GM12878 (cell line): ENCODE data around the gene POLA1. TPM values are rescaled to one million over a fixed set of nuclear protein-coding genes. Genes with fewer than 3 reads are reported as not detected.

ENCODE experiments used
- BACH1 ChIP-seq: fragments of 450-650 bp; IDR thresholded peaks from 2 replicates; pipeline ENCODE4 v1.6.1; 2017; ENCODE audit warnings: mild to moderate bottlenecking, borderline replicate concordance
- BCL11A ChIP-seq: IDR thresholded peaks from 2 replicates; pipeline ENCODE4 v1.6.1; 2011; ENCODE audit warnings: low read depth, low read length
- BMI1 ChIP-seq: fragments of 450-650 bp; IDR thresholded peaks from 2 replicates; pipeline ENCODE4 v1.6.1; 2016; ENCODE audit warnings: mild to moderate bottlenecking, moderate library complexity, borderline replicate concordance
- CEBPB ChIP-seq, 2 experiments: fragments of 150-350 bp in 1 of 2; IDR thresholded peaks; 2 replicates each; pipeline ENCODE4 v1.6.1; 2012 to 2014; ENCODE audit warnings: low read depth in 2 of 2, low read length in 2 of 2, borderline replicate concordance in 1 of 2, inconsistent platforms in 1 of 2
- EZH2 ChIP-seq: IDR thresholded peaks from 2 replicates; pipeline ENCODE4 v1.6.1; 2012; ENCODE audit warnings: low read depth, mild to moderate bottlenecking, control low read depth, inconsistent platforms, low read length, borderline replicate concordance; ENCODE audit not compliant: control insufficient read depth
- FOXK2 ChIP-seq: fragments of 450-650 bp; IDR thresholded peaks from 2 replicates; pipeline ENCODE4 v1.6.1; 2017; ENCODE audit warnings: mild to moderate bottlenecking, moderate library complexity
- FOXM1 ChIP-seq: IDR thresholded peaks from 2 replicates; pipeline ENCODE4 v1.6.1; 2012; ENCODE audit warnings: low read depth, mild to moderate bottlenecking, inconsistent platforms, low read length, moderate library complexity
- IKZF1 ChIP-seq: fragments of 450-650 bp; conservative IDR thresholded peaks from 2 replicates; pipeline ENCODE4 v1.6.1; 2017; ENCODE audit warnings: antibody characterized with exemption, mild to moderate bottlenecking
- JUND ChIP-seq: IDR thresholded peaks from 2 replicates; pipeline ENCODE4 v1.6.1; 2012; ENCODE audit warnings: low read depth, mild to moderate bottlenecking, low read length, improper control_type of control experiment, moderate library complexity
- LARP7 ChIP-seq: fragments of 450-650 bp; IDR thresholded peaks from 2 replicates; pipeline ENCODE4 v1.6.1; 2017; ENCODE audit warnings: mild to moderate bottlenecking
- MEF2A ChIP-seq: IDR thresholded peaks from 2 replicates; pipeline ENCODE4 v1.6.1; 2011; ENCODE audit warnings: low read depth, mild to moderate bottlenecking, low read length, moderate library complexity; ENCODE audit not compliant: insufficient read depth
- MXI1 ChIP-seq: fragments of 150-350 bp; IDR thresholded peaks from 2 replicates; pipeline ENCODE4 v1.6.1; 2011; ENCODE audit warnings: low read depth, mild to moderate bottlenecking, inconsistent platforms, low read length, improper control_type of control experiment
- MYB ChIP-seq: fragments of 150-350 bp; IDR thresholded peaks from 2 replicates; pipeline ENCODE4 v1.6.1; 2014; ENCODE audit warnings: mild to moderate bottlenecking, low read depth, low read length, borderline replicate concordance
- POU2F2 ChIP-seq: IDR thresholded peaks from 3 replicates; pipeline ENCODE4 v1.6.1; 2011; ENCODE audit warnings: low read depth, mild to moderate bottlenecking, low read length, borderline replicate concordance
- RFX5 ChIP-seq: IDR thresholded peaks from 2 replicates; pipeline ENCODE4 v1.6.1; 2011; ENCODE audit warnings: low read depth, low read length, improper control_type of control experiment
- SMAD1 ChIP-seq: fragments of 450-650 bp; IDR thresholded peaks from 2 replicates; pipeline ENCODE4 v1.6.1; 2018; ENCODE audit warnings: mild to moderate bottlenecking, low read depth; ENCODE audit not compliant: partially characterized antibody
- SPI1 ChIP-seq: IDR thresholded peaks from 2 replicates; pipeline ENCODE4 v1.6.1; 2011; ENCODE audit warnings: low read depth, mild to moderate bottlenecking, low read length, moderate library complexity, borderline replicate concordance; ENCODE audit not compliant: insufficient read depth
- STAT1 ChIP-seq: fragments of 450-650 bp; conservative IDR thresholded peaks from 2 replicates; pipeline ENCODE4 v1.6.1; 2014; ENCODE audit warnings: antibody characterized with exemption, mild to moderate bottlenecking
- polyA plus RNA-seq, 11 experiments: library from polyadenylated mRNA; depleted of rRNA in 4 of 11; unstranded in 6 of 11; stranded (reverse) in 5 of 11; fragments of >200 nt; fragmentation: Nextera tagmentation in 4 of 11; fragmentation: Illumina TruSeq in 1 of 11; extraction: Ambion mirVana in 4 of 11; extraction: Trizol in 1 of 11; gene quantifications; 1 replicate in 1 of 11; 2 replicates in 10 of 11; pipeline versions ENCODE4 v1.2.1 to v1.2.3, GENCODE V29; 2011 to 2016; ENCODE audit warnings: inconsistent platforms in 2 of 11, missing spikeins in 2 of 11, low read depth in 1 of 11
- total RNA-seq, 4 experiments: library from RNA; depleted of rRNA in 3 of 4; stranded (reverse); fragments of >200 nt in 3 of 4; fragmentation: Illumina TruSeq in 1 of 4; extraction: Trizol in 1 of 4; gene quantifications; 2 replicates each; pipeline versions ENCODE4 v1.2.1 to v1.2.3, GENCODE V29; 2013 to 2021
- TF ChIP-seq, protein P1 (sequence below): IDR thresholded peaks from 2 replicates; pipeline ENCODE4 v1.6.1; 2011; ENCODE audit warnings: borderline replicate concordance, low read depth, mild to moderate bottlenecking, moderate library complexity, mixed read lengths, low read length; ENCODE audit not compliant: insufficient read depth; ENCODE audit errors: extremely low read length
- TF ChIP-seq, protein P2 (sequence below): fragments of 450-650 bp; IDR thresholded peaks from 2 replicates; pipeline ENCODE4 v1.6.1; 2017; ENCODE audit warnings: low read depth, mild to moderate bottlenecking, moderate library complexity
- TF ChIP-seq, protein P3 (sequence below): fragments of 450-650 bp; formaldehyde crosslinking; IDR thresholded peaks from 2 replicates; pipeline ENCODE4 v1.4.0; 2020; ENCODE audit warnings: mild to moderate bottlenecking, moderate library complexity
- TF ChIP-seq, protein P4 (sequence below): fragments of 450-650 bp; formaldehyde crosslinking; IDR thresholded peaks from 2 replicates; pipeline ENCODE4 v1.4.0; 2022; ENCODE audit warnings: mild to moderate bottlenecking, moderate library complexity

The POLA1 gene
- total and polyA plus RNA-seq, 10 of the 15 experiments (the other 5 are each of a cell fraction or from before 2014, with no cell fraction given) = 6.5 to 34.7 (median 24.8) TPM

DNA sequence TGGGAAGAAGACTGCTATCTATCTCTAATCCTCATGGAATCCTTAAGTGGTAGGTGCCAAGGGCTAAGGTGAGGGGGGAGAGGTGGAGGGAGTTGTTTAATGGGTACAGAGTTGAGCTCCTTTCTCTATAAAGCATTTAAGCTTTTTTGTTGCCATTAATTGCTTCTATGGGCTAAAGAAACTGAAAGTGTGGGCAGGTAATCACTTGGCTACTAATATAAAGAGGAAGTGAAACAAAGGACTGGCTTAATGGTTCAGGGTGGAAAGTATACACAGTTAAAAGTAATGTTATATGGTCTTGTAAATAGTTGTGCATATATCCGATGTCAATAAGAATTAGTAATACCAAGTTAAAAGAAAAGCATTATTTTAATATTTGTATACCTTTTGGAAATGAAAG is 83.9 kb downstream of the POLA1 start (continued):
- TF ChIP-seq SPI1 (peak; percentile 97), CEBPB (IDR thresholded peaks at IDR 0.05; ENCODE audit: borderline replicate concordance in 1 of 2, low read depth in 2 of 2, low read length in 2 of 2) (no peak), IKZF1 (no peak), BACH1 (peak; percentile 79; the same call in 1 of the 2 replicates), JUND (no peak), POU2F2 (no peak), FOXM1 (0 out of 2 replicates have a peak, but pooled peaks have one; percentile 18), MEF2A (no peak), LARP7 (no peak), BCL11A (peak; percentile 96), SMAD1 (no peak), FOXK2 (no peak), RFX5 (no peak), STAT1 (no peak), MXI1 (no peak), BMI1 (peak; percentile 68; the same call in 1 of the 2 replicates), MYB (no peak), EZH2 (no peak)
- TF ChIP-seq, protein P1, sequence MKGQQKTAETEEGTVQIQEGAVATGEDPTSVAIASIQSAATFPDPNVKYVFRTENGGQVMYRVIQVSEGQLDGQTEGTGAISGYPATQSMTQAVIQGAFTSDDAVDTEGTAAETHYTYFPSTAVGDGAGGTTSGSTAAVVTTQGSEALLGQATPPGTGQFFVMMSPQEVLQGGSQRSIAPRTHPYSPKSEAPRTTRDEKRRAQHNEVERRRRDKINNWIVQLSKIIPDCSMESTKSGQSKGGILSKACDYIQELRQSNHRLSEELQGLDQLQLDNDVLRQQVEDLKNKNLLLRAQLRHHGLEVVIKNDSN = no peak
- TF ChIP-seq, protein P2, sequence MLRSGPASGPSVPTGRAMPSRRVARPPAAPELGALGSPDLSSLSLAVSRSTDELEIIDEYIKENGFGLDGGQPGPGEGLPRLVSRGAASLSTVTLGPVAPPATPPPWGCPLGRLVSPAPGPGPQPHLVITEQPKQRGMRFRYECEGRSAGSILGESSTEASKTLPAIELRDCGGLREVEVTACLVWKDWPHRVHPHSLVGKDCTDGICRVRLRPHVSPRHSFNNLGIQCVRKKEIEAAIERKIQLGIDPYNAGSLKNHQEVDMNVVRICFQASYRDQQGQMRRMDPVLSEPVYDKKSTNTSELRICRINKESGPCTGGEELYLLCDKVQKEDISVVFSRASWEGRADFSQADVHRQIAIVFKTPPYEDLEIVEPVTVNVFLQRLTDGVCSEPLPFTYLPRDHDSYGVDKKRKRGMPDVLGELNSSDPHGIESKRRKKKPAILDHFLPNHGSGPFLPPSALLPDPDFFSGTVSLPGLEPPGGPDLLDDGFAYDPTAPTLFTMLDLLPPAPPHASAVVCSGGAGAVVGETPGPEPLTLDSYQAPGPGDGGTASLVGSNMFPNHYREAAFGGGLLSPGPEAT = peak; percentile 45; the same call in 1 of the 2 replicates
- TF ChIP-seq, protein P3, sequence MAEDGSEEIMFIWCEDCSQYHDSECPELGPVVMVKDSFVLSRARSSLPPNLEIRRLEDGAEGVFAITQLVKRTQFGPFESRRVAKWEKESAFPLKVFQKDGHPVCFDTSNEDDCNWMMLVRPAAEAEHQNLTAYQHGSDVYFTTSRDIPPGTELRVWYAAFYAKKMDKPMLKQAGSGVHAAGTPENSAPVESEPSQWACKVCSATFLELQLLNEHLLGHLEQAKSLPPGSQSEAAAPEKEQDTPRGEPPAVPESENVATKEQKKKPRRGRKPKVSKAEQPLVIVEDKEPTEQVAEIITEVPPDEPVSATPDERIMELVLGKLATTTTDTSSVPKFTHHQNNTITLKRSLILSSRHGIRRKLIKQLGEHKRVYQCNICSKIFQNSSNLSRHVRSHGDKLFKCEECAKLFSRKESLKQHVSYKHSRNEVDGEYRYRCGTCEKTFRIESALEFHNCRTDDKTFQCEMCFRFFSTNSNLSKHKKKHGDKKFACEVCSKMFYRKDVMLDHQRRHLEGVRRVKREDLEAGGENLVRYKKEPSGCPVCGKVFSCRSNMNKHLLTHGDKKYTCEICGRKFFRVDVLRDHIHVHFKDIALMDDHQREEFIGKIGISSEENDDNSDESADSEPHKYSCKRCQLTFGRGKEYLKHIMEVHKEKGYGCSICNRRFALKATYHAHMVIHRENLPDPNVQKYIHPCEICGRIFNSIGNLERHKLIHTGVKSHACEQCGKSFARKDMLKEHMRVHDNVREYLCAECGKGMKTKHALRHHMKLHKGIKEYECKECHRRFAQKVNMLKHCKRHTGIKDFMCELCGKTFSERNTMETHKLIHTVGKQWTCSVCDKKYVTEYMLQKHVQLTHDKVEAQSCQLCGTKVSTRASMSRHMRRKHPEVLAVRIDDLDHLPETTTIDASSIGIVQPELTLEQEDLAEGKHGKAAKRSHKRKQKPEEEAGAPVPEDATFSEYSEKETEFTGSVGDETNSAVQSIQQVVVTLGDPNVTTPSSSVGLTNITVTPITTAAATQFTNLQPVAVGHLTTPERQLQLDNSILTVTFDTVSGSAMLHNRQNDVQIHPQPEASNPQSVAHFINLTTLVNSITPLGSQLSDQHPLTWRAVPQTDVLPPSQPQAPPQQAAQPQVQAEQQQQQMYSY (CRISPR knock-in tag) = no peak
- TF ChIP-seq, protein P4, sequence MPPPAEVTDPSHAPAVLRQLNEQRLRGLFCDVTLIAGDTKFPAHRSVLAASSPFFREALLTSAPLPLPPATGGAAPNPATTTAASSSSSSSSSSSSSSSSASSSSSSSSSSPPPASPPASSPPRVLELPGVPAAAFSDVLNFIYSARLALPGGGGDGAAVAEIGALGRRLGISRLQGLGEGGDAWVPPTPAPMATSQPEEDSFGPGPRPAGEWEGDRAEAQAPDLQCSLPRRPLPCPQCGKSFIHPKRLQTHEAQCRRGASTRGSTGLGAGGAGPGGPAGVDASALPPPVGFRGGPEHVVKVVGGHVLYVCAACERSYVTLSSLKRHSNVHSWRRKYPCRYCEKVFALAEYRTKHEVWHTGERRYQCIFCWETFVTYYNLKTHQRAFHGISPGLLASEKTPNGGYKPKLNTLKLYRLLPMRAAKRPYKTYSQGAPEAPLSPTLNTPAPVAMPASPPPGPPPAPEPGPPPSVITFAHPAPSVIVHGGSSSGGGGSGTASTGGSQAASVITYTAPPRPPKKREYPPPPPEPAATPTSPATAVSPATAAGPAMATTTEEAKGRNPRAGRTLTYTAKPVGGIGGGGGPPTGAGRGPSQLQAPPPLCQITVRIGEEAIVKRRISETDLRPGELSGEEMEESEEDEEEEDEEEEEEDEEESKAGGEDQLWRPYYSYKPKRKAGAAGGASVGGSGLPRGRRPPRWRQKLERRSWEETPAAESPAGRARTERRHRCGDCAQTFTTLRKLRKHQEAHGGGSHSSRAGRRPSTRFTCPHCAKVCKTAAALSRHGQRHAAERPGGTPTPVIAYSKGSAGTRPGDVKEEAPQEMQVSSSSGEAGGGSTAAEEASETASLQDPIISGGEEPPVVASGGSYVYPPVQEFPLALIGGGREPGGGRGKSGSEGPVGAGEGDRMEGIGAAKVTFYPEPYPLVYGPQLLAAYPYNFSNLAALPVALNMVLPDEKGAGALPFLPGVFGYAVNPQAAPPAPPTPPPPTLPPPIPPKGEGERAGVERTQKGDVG (CRISPR knock-in tag) = no peak
